ENCODE results near the gene PSMC3IP.
A peak's percentile ranks its signal among the peaks of the same experiment; 100 is the strongest.
"Not testable (repeated sequence)": the region's sequence is repeated elsewhere in the genome, so short reads cannot be mapped to it uniquely, and the experiment has no call there.

PSMC3IP gene

GRCh38 chr17:42560246-42560645 is 17.3 kb downstream of the PSMC3IP start:
- DNase-seq (ENCODE audit: low read depth in 2 of 2), result no peak

- DNase-seq (ENCODE audit: low read depth in 2 of 2), result no peak
Measured at GRCh38 chr17:42559075-42559474, 18.5 kb downstream of the PSMC3IP start.

GRCh38 chr17:42555961-42556617 is 21.4 kb downstream of the PSMC3IP start:
- not testable (repeated sequence) for DNase-seq (ENCODE audit: low read depth in 2 of 2)

GRCh38 chr17:42555122-42555622 is 22.4 kb downstream of the PSMC3IP start:
- DNase-seq (ENCODE audit: low read depth in 2 of 2), result no peak

- peak in 1 of 2 donors; percentile 67 for DNase-seq (ENCODE audit: low read depth in 2 of 2)
Measured at GRCh38 chr17:42554250-42555121, 23.0 kb downstream of the PSMC3IP start.

GRCh38 chr17:42553866-42554249 is 23.7 kb downstream of the PSMC3IP start:
- DNase-seq (ENCODE audit: low read depth in 2 of 2), result no peak

GRCh38 chr17:42553161-42553818 is 24.2 kb downstream of the PSMC3IP start:
- DNase-seq (ENCODE audit: low read depth in 2 of 2), result no peak

- DNase-seq (ENCODE audit: low read depth in 2 of 2), result not testable (repeated sequence)
Measured at GRCh38 chr17:42552736-42553135, 24.8 kb downstream of the PSMC3IP start, which contains the start of gene HSD17B1. Gene HSD17B1, plus strand, starts transcription at chr17:42552923. Its CDS starts 11 bp downstream, at chr17:42552934.

GRCh38 chr17:42548993-42549755 is 28.4 kb downstream of the PSMC3IP start:
- no peak for DNase-seq (ENCODE audit: low read depth in 2 of 2)

- DNase-seq (ENCODE audit: low read depth in 2 of 2), result peak; percentile 75 to 76
Measured at GRCh38 chr17:42548070-42548837, 29.3 kb downstream of the PSMC3IP start.

GRCh38 chr17:42547698-42548069 is 29.8 kb downstream of the PSMC3IP start:
- no peak for DNase-seq (ENCODE audit: low read depth in 2 of 2)

- DNase-seq (ENCODE audit: low read depth in 2 of 2), result no peak
Measured at GRCh38 chr17:42547001-42547461, 30.5 kb downstream of the PSMC3IP start.

- DNase-seq (ENCODE audit: low read depth in 2 of 2), result not testable (repeated sequence)
Measured at GRCh38 chr17:42545755-42546505, 31.6 kb downstream of the PSMC3IP start.

- no peak for DNase-seq (ENCODE audit: low read depth in 2 of 2)
Measured at GRCh38 chr17:42544874-42545283, 32.6 kb downstream of the PSMC3IP start.

GRCh38 chr17:42543190-42544079 is 34.1 kb downstream of the PSMC3IP start:
- DNase-seq (ENCODE audit: low read depth in 2 of 2), result no peak

GRCh38 chr17:42541041-42541833 is 36.3 kb downstream of the PSMC3IP start:
- DNase-seq (ENCODE audit: low read depth in 2 of 2), result no peak

GRCh38 chr17:42540558-42540957 is 37.0 kb downstream of the PSMC3IP start:
- DNase-seq (ENCODE audit: low read depth in 2 of 2), result not testable (repeated sequence)

GRCh38 chr17:42538482-42538881 is 39.0 kb downstream of the PSMC3IP start:
- no peak for DNase-seq (ENCODE audit: low read depth in 2 of 2)

Measured in stimulated activated CD4-positive, alpha-beta T cell treated with anti-CD3 and anti-CD28 coated beads, Interleukin-1b, Interleukin-23, amount 100 ng/mL, for 4 hours (primary cell).